Measurements from ENCODE around the gene ILDR2.

The ILDR2 gene

DNA sequence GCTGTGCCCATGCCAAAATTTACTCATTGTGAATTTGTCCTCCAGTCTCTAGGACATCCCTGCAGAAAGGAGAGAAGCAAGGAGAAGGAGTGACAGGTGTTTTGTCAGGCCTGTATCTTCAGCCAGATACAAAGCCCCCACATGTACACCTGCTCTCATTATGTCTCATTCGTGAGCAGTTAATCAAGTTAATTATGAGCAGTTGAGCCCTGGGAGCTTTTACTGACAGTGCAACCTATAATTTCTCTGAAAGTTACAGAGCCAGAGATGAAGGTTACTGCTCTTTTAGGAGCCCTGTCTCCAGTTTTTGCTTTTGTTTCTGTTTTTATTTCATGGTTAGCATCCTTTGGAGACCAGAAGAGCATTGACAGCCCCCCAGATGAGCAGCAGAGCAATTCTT, 5.0 kb upstream of the ILDR2 start:
- no peak overlapping the region for H3K4me3 ChIP-seq (ENCODE audit: low read depth, low read length)
- TF ChIP-seq, protein P1, sequence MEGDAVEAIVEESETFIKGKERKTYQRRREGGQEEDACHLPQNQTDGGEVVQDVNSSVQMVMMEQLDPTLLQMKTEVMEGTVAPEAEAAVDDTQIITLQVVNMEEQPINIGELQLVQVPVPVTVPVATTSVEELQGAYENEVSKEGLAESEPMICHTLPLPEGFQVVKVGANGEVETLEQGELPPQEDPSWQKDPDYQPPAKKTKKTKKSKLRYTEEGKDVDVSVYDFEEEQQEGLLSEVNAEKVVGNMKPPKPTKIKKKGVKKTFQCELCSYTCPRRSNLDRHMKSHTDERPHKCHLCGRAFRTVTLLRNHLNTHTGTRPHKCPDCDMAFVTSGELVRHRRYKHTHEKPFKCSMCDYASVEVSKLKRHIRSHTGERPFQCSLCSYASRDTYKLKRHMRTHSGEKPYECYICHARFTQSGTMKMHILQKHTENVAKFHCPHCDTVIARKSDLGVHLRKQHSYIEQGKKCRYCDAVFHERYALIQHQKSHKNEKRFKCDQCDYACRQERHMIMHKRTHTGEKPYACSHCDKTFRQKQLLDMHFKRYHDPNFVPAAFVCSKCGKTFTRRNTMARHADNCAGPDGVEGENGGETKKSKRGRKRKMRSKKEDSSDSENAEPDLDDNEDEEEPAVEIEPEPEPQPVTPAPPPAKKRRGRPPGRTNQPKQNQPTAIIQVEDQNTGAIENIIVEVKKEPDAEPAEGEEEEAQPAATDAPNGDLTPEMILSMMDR (IDR thresholded peaks at IDR 0.05) = no peak
- no peak overlapping the region for H3K4me2 ChIP-seq (ENCODE audit: low read length)
- H3K79me2 ChIP-seq = no peaks in the 10 kb centered on the region
- no peak overlapping the region for H3K27ac ChIP-seq
- H3K36me3 ChIP-seq (ENCODE audit: control insufficient read depth, insufficient read depth, low read length) = no peaks in the 10 kb centered on the region
- no peaks in the 10 kb centered on the region for H3K27me3 ChIP-seq (ENCODE audit: control insufficient read depth, insufficient read depth, low read length)
- H2AFZ ChIP-seq = no peak overlapping the region
- H3K9me3 ChIP-seq (ENCODE audit: control insufficient read depth, low read length) = no peaks in the 10 kb centered on the region
- no peaks in the 10 kb centered on the region for H3K4me1 ChIP-seq
- H3K9ac ChIP-seq = no peak overlapping the region

DNA sequence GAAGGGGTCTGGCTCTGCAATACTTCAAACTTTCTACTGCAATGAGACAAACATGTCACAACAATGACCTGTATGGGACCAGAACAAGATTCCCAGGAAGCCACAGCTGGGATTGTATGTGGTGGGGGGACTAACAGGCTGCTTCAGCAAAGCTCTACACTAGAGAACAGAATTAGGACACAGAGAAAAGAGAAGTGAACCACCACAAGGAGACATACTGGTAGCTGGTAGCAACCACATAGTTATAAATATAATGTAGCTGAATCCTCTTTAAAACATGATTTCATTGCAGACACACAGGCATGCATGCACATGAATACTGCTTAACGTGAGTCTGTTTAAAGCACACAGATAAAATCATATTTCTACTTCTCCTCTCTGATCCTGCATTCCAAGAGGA, 3.5 kb upstream of the ILDR2 start:
- Histone ChIP-seq H2AFZ (no peak overlapping the region), H3K9ac (no peak overlapping the region), H3K27ac (no peak overlapping the region), H3K4me1 (peaks cover 4% of the 10 kb centered on the region), H3K36me3 (ENCODE audit: control insufficient read depth, insufficient read depth, low read length) (no peaks in the 10 kb centered on the region), H3K79me2 (no peaks in the 10 kb centered on the region), H3K4me3 (ENCODE audit: low read depth, low read length) (no peak overlapping the region), H3K27me3 (ENCODE audit: control insufficient read depth, insufficient read depth, low read length) (peaks cover 3% of the 10 kb centered on the region), H3K9me3 (ENCODE audit: control insufficient read depth, low read length) (no peaks in the 10 kb centered on the region), H3K4me2 (ENCODE audit: low read length) (no peak overlapping the region)
- TF ChIP-seq, protein P1 (IDR thresholded peaks at IDR 0.05) = no peak

DNA sequence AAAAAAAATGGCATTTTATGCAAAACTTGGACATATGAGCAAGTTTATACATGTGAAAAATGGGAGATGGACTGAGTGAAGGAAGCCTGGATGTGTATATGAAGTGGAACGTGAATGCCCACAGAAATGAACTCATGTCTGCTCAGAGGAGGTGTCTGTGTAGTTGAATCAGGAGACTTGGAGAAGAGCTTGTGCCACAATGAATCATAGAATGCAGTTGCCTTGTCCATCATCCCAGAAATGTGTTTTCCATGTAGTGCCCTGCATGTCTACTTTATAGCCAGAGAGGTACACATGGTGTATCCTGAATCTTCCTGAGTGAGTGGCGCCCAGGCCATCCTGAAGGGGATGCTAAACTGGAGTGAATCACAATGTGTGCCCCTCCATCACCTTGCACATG, 2.6 kb upstream of the ILDR2 start:
- no peaks in the 10 kb centered on the region for H3K9me3 ChIP-seq (ENCODE audit: control insufficient read depth, low read length)
- H3K4me3 ChIP-seq (ENCODE audit: low read depth, low read length) = no peak overlapping the region
- H3K27me3 ChIP-seq (ENCODE audit: control insufficient read depth, insufficient read depth, low read length) = peaks cover 3% of the 10 kb centered on the region
- TF ChIP-seq, protein P1 (IDR thresholded peaks at IDR 0.05) = no peak
- H3K27ac ChIP-seq = no peak overlapping the region
- no peak overlapping the region for H2AFZ ChIP-seq
- peaks cover 4% of the 10 kb centered on the region for H3K4me1 ChIP-seq
- no peaks in the 10 kb centered on the region for H3K79me2 ChIP-seq
- no peaks in the 10 kb centered on the region for H3K36me3 ChIP-seq (ENCODE audit: control insufficient read depth, insufficient read depth, low read length)
- no peak overlapping the region for H3K9ac ChIP-seq
- no peak overlapping the region for H3K4me2 ChIP-seq (ENCODE audit: low read length)

DNA sequence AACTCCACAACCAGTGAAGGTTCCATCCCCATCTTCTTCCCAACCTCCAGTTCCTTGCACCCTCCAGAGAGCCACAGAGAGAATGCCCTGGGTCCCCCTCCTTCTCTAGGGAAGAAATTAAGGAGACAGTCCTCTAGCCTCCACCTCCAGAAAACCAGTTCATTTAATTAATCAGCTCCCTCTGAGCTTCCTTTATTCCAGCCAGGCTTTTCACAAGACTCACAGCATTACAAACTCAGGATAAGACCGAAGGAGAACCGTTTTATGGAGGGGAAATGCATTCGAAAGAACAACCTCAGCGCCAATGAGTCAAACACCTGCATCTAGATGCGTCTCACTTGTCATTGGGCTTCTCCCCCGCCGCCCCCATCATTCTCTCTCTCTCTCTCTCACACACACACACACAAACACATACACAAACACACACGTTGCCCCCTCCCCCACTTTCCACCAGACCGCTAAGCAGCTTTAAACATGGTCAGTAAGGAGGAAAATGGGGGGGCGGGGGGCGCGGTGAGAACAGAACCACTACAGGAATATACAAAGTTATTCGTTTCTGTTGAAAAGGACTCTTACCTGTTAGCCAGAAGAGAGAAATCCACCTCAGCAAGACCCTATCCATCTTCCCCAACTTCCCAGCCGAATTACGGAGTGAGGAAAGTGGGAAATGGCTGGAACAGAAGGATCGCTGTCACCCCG, 544 bp downstream of the ILDR2 start:
- H3K4me2 ChIP-seq (ENCODE audit: low read length) = peak overlapping the region; percentile 61
- H3K27me3 ChIP-seq (ENCODE audit: control insufficient read depth, insufficient read depth, low read length) = peaks cover 3% of the 10 kb centered on the region
- H3K27ac ChIP-seq = no peak overlapping the region
- no peaks in the 10 kb centered on the region for H3K9me3 ChIP-seq (ENCODE audit: control insufficient read depth, low read length)
- H3K4me1 ChIP-seq = peaks cover 4% of the 10 kb centered on the region
- no peak overlapping the region for H3K4me3 ChIP-seq (ENCODE audit: low read depth, low read length)
- no peaks in the 10 kb centered on the region for H3K79me2 ChIP-seq
- TF ChIP-seq, protein P1 (IDR thresholded peaks at IDR 0.05) = no peak
- peak overlapping the region; percentile 58 for H2AFZ ChIP-seq
- H3K36me3 ChIP-seq (ENCODE audit: control insufficient read depth, insufficient read depth, low read length) = no peaks in the 10 kb centered on the region
- no peak overlapping the region for H3K9ac ChIP-seq

DNA sequence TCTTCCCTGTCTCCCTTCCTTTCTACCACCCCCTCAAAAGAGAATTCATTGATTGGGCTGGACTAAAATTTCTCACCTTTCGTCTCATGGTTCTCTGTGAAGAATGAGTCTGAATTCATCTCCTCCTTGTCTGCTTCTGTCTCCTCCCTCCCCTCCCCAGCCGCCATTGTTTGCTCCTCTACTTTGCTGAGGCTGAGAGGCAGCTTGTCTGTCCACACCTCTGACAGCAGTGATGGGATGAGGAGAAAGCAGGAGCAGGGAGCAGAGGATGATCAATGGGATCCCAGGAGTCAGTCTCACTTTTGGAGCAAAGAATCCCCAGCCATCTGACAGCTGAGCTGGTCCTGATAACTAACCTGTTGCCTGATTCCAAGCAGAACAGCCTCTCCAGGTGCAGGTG, 2.5 kb downstream of the ILDR2 start:
- Histone ChIP-seq H3K4me3 (ENCODE audit: low read depth, low read length) (no peak overlapping the region), H3K27ac (no peak overlapping the region), H3K36me3 (ENCODE audit: control insufficient read depth, insufficient read depth, low read length) (no peaks in the 10 kb centered on the region), H2AFZ (no peak overlapping the region), H3K4me2 (ENCODE audit: low read length) (no peak overlapping the region), H3K79me2 (no peaks in the 10 kb centered on the region), H3K4me1 (peaks cover 4% of the 10 kb centered on the region), H3K27me3 (ENCODE audit: control insufficient read depth, insufficient read depth, low read length) (peaks cover 3% of the 10 kb centered on the region), H3K9ac (no peak overlapping the region), H3K9me3 (ENCODE audit: control insufficient read depth, low read length) (no peaks in the 10 kb centered on the region)
- TF ChIP-seq, protein P1 (IDR thresholded peaks at IDR 0.05) = no peak
